Coronary artery (tissue), 2 donors: Measurements from ENCODE around the gene VPS8.

Experiments
- DNase-seq: peaks from one replicate; pipeline ENCODE4 v3.0.0-alpha.2; 2017; ENCODE audit warnings: low spot score
- H3K27ac ChIP-seq, 2 donors: fragments of 200-600 bp; sonication (generic); one replicate each; pipeline ENCODE4 v1.5.1; 2016 to 2019
- H3K4me3 ChIP-seq: fragments of 200-600 bp; sonication (generic); 2 replicates; pipeline ENCODE4 v1.5.1; 2016; ENCODE audit warnings: mild to moderate bottlenecking, moderate library complexity
- TF ChIP-seq, protein P1 (sequence below): fragments of 200-600 bp; sonication (generic); IDR thresholded peaks from one replicate; pipeline ENCODE4 v1.5.1; 2019; ENCODE audit warnings: antibody characterized with exemption

Gene VPS8

DNA sequence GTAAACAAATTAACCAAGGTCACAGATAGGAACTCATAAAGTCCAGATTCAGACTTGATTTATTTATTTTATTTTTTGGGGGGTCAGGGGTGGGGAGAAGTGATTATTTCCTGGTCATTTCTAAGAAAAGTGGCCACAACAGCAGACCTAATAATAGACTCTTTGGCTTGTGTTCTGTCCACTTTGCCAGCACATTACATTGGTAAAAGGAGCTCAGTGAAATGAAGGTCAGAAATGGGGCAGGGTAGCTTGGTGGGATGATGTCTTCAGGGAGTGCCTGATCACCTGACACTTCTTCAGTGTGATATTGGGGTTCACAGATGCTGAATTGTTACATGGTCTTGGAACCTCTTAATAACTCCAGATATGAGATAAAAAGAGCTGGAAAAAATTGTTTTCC, 10.1 kb downstream of the VPS8 start:
- no peak overlapping the region for H3K4me3 ChIP-seq
- DNase-seq: no peak
- TF ChIP-seq, protein P1, sequence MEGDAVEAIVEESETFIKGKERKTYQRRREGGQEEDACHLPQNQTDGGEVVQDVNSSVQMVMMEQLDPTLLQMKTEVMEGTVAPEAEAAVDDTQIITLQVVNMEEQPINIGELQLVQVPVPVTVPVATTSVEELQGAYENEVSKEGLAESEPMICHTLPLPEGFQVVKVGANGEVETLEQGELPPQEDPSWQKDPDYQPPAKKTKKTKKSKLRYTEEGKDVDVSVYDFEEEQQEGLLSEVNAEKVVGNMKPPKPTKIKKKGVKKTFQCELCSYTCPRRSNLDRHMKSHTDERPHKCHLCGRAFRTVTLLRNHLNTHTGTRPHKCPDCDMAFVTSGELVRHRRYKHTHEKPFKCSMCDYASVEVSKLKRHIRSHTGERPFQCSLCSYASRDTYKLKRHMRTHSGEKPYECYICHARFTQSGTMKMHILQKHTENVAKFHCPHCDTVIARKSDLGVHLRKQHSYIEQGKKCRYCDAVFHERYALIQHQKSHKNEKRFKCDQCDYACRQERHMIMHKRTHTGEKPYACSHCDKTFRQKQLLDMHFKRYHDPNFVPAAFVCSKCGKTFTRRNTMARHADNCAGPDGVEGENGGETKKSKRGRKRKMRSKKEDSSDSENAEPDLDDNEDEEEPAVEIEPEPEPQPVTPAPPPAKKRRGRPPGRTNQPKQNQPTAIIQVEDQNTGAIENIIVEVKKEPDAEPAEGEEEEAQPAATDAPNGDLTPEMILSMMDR: no peak
- H3K27ac ChIP-seq: no peak overlapping the region

DNA sequence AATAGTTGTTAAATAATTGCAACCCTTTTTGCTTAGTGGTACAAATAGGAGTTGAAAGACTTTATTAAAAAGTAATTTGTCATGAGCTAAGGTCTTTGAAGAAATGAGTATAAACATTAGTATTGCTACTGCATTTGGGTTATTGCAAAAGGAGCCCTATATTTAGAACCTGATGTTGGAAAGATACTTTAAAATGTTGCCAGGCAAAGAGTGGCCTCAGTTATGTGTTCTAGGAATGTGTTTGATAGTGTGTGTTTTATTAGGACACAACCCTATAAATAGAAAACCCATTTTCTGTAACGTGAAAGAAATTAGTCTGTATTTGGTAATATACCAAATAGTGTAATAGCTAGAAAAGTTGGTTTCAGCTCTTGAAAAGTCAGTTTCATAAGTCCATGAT, 10.7 kb downstream of the VPS8 start:
- no peak overlapping the region for H3K27ac ChIP-seq
- DNase-seq: no peak
- no peak overlapping the region for H3K4me3 ChIP-seq
- TF ChIP-seq, protein P1: no peak

DNA sequence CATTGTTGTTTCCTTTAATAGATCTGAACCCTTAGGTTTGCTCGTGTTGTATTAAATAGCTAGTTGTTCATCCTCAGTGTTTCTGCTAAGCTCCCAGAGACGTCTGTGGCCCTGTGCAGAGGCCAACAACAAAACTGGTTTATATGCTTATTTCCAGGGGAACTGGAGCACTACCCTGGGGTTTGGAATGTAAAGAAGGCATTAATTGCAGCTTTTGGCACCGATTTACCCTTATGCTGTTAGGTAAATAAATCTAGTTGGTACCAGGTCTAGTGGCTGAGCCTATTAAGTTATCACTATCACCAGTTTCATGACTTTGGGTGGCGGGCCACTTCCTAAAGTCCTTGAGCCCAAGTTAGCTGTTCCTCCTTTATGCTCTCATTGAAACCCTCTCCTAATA, 12.0 kb downstream of the VPS8 start:
- DNase-seq: no peak
- TF ChIP-seq, protein P1: no peak
- Histone ChIP-seq H3K4me3 (no peak overlapping the region), H3K27ac (no peak overlapping the region)

DNA sequence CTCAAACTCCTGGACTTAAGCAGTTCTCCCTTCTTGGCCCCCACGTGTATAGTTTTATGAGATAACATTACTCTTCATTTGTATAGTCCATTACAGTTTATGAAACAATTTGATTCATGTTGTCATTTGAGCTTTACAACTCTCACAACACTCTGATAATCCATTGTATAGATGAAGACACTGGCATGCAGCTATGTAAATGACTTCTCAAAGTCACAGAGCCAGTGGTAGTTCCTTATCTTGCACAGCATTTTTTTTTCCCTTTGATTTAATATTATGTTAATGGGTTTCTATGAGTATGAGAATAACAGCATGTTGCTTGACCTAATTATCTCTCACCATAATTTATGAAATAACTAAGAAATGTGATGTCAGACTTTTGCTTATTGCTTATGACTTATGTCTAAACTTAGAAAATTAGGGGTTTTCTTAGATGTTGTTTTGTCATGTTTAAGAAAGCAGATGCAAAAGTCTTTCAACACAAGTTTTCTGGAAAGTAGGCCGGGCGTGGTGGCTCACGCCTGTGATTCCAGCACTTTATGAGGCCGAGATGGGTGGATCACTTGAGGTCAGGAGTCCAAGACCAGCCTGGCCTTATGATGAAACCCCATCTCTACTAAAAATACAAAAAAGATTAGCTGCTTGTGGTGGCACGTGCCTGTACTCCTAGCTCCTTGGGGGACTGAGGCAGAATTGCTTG, 13.3 kb downstream of the VPS8 start:
- TF ChIP-seq, protein P1: no peak
- H3K4me3 ChIP-seq: no peak overlapping the region
- H3K27ac ChIP-seq: no peak overlapping the region
- no peak for DNase-seq

DNA sequence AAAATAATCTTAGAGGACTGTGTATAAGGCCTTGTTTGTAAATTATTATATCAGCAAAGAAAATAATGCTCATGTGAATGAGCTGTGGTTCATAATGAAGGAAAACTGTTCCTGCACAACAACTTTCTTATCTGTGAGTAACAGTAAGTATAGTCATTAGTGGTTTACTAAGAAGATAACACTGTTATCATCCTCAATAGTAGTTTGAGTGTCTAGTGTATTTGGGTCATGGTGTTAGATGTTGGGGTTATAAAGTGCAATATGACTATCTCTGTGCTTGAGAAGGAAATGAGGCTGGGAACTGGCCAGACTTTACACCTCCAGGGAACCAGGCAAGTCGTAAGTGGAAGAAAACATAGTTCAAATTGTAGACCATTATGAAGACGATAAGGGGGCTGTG, 15.6 kb downstream of the VPS8 start:
- no peak for DNase-seq
- TF ChIP-seq, protein P1: no peak
- H3K4me3 ChIP-seq: no peak overlapping the region
- no peak overlapping the region for H3K27ac ChIP-seq

DNA sequence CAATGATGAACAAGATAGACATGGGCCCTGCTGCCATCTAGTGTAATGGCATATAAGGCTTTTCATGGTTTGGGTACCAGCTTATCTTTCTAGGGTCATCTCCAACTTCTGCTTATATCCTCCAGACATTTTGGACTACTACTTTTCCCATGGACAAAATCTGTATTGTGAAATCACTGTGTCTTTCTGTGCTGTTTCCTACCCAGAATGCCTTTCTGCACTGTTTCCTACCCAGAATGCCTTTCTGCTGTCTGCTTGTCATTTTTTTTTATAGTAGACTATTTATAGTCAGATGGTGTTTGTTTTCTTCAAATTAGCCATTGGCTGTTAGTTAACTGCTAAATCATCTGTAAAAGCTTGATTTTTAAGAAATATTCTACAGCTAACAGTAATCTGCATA, 20.1 kb downstream of the VPS8 start:
- no peak for DNase-seq
- H3K27ac ChIP-seq: no peak overlapping the region
- TF ChIP-seq, protein P1: no peak
- no peak overlapping the region for H3K4me3 ChIP-seq

DNA sequence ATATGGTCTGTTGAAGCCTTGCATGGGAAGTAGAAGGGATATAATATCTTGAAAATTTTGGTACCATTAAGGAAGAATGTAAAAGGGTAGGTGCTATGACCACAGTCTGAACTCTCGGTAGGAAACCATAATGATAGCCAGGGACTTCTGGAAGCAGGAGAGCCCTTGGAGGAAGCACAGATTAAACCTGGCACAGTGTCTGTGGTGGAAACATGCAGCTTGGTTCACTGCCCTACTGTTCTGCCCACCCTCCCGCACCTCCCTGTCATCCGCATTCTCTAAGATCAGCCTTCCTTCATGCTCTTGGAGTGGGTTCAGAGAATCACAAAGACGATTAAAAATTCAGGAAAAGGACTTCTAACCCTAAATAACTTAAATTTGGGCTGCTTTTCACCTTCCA, 20.9 kb downstream of the VPS8 start:
- no peak overlapping the region for H3K27ac ChIP-seq
- no peak for DNase-seq
- no peak overlapping the region for H3K4me3 ChIP-seq
- TF ChIP-seq, protein P1: no peak
